HT1080 (cell line): ENCODE data around the gene FGD4. TPM values are rescaled to one million over a fixed set of nuclear protein-coding genes. Genes with fewer than 3 reads are reported as not detected.

Experiments
- DNase-seq: peaks from one replicate; pipeline ENCODE4 v3.0.0-alpha.2; 2015; ENCODE audit warnings: low read depth
- total RNA-seq: library from RNA; depleted of rRNA; stranded (reverse); fragments of >200 nt; shearing (Covaris generic); gene quantifications from 2 replicates; pipeline ENCODE4 v1.2.3, GENCODE V29; 2014

The FGD4 gene
- total RNA-seq, 1 experiment from 2014 or later, result 1.8 TPM

GRCh38 chr12:32603858-32604257 is 204.5 kb downstream of the FGD4 start:
- peak; percentile 59 for DNase-seq

GRCh38 chr12:32604565-32604964 is 205.2 kb downstream of the FGD4 start:
- DNase-seq, result no peak

GRCh38 chr12:32605326-32606095 is 206.2 kb downstream of the FGD4 start:
- no peak for DNase-seq

- no peak for DNase-seq
Measured at GRCh38 chr12:32606443-32606842, 207.1 kb downstream of the FGD4 start.

- DNase-seq, result no peak
Measured at GRCh38 chr12:32609966-32610365, 210.6 kb downstream of the FGD4 start.

GRCh38 chr12:32611986-32612385 is 212.6 kb downstream of the FGD4 start:
- no peak for DNase-seq

- DNase-seq, result no peak
Measured at GRCh38 chr12:32612658-32613614, 213.6 kb downstream of the FGD4 start.

GRCh38 chr12:32615441-32615840 is 216.1 kb downstream of the FGD4 start:
- DNase-seq, result peak; percentile 1

GRCh38 chr12:32617534-32617933 is 218.2 kb downstream of the FGD4 start:
- no peak for DNase-seq

- no peak for DNase-seq
Measured at GRCh38 chr12:32618115-32618514, 218.8 kb downstream of the FGD4 start.

GRCh38 chr12:32627976-32628375 is 228.6 kb downstream of the FGD4 start:
- DNase-seq, result no peak

- DNase-seq, result no peak
Measured at GRCh38 chr12:32641287-32641901, 242.0 kb downstream of the FGD4 start.

- no peak for DNase-seq
Measured at GRCh38 chr12:32644431-32644830, 245.1 kb downstream of the FGD4 start.

GRCh38 chr12:32647275-32647674 is 247.9 kb downstream of the FGD4 start:
- no peak for DNase-seq

- peak; percentile 45 for DNase-seq
Measured at GRCh38 chr12:32650508-32650907, 251.2 kb downstream of the FGD4 start.

GRCh38 chr12:32651151-32651955 is 252.0 kb downstream of the FGD4 start:
- DNase-seq, result no peak

- DNase-seq, result no peak
Measured at GRCh38 chr12:32651956-32652210, 252.5 kb downstream of the FGD4 start.

GRCh38 chr12:32659908-32660440 is 260.6 kb downstream of the FGD4 start:
- DNase-seq, result no peak

- no peak for DNase-seq
Measured at GRCh38 chr12:32661706-32662105, 262.3 kb downstream of the FGD4 start.

GRCh38 chr12:32662665-32663064 is 263.3 kb downstream of the FGD4 start:
- no peak for DNase-seq

- DNase-seq, result no peak
Measured at GRCh38 chr12:32666018-32666417, 266.7 kb downstream of the FGD4 start.
